A549 treated with RU486 at 1 μM for 4 hours (cell line): ENCODE data around the gene CPLANE2. TPM values are rescaled to one million over a fixed set of nuclear protein-coding genes. Genes with fewer than 3 reads are reported as not detected.

ENCODE experiments used
- total RNA-seq: library from RNA; stranded (reverse); fragments of 200-300 nt; extraction: Qiagen RNA extraction; gene quantifications from 5 replicates; pipeline ENCODE4 v1.2.3, GENCODE V29; 2022; ENCODE audit warnings: low read depth

Gene CPLANE2, protein sequence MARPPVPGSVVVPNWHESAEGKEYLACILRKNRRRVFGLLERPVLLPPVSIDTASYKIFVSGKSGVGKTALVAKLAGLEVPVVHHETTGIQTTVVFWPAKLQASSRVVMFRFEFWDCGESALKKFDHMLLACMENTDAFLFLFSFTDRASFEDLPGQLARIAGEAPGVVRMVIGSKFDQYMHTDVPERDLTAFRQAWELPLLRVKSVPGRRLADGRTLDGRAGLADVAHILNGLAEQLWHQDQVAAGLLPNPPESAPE
- 1.9 to 3.3 TPM (median 2.8 TPM) in 5 replicates for total RNA-seq

GRCh38 chr1:16236511-16237342 is at the start of gene CPLANE2:
TSS of gene CPLANE2 (minus strand) at chr1:16237183. CDS start at chr1:16236742, 441 bp downstream.

DNA sequence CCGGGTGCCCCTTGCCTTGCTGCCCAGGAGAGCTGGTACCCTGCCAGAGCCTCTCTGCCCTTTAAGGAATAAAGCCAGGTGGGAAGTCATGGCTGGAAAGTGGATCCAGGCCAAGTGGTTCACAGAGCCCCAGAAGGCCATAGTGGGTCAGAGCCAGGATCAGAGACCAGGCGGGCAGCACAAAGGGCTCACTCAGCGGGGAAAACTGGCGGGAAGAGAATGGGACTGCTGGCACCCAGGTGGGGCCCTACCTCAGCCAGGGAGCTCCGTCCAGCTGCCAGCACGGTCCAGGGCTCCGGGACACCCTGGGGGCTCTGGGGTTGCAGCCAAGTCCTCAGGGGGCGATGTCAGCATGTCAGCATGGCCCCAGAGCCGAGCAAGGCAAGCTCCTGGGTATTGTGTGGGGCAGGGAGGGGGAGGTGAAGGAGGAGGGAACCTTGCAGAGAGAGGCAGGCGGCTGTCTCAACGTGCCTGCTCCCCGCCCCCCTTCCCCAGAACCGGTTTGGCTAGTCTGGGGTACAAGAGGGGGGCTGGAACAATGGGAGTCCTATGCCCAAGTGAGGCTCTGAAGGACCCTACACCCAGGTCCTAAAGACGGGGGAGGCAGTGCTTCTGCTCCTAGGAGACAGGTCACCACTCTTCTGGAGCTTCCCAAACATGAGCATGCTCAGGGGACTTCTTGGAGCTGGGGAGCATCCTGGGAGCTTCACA is 24.6 kb downstream of the CPLANE2 start, which contains the start of gene ARHGEF19:
TSS of gene ARHGEF19 (minus strand) at position 402 of the 711 bp plus-strand sequence. CDS start 3,598 bp downstream, outside the sequence.

Other genes starting within 250 kb of the CPLANE2 start
- not detected in 5 replicates for gene SRARP, start 232.9 kb downstream of the CPLANE2 start, total RNA-seq
- gene HSPB7, start 219.1 kb downstream of the CPLANE2 start, total RNA-seq: not detected in 5 replicates
- gene CLCNKA, start 215.1 kb downstream of the CPLANE2 start, total RNA-seq: 0.05 to 0.19 TPM in 2 of 5 replicates, not detected in the others
- gene CLCNKB, start 193.4 kb downstream of the CPLANE2 start, total RNA-seq: 0.07 to 0.08 TPM in 2 of 5 replicates, not detected in the others
- gene FAM131C, start 163.5 kb downstream of the CPLANE2 start, total RNA-seq: 10.8 to 19.2 TPM (median 15.8 TPM) in 5 replicates
- gene EPHA2, start 81.1 kb downstream of the CPLANE2 start, total RNA-seq: 95.0 to 145 TPM (median 135 TPM) in 5 replicates
- 4.8 to 7.2 TPM (median 6.6 TPM) in 5 replicates for gene ARHGEF19, start 24.5 kb downstream of the CPLANE2 start, total RNA-seq
- gene FBXO42, start 115.3 kb upstream of the CPLANE2 start, total RNA-seq: 8.8 to 10.9 TPM (median 8.8 TPM) in 5 replicates
- gene SZRD1, start 130.1 kb upstream of the CPLANE2 start, total RNA-seq: 71.9 to 95.4 TPM (median 92.9 TPM) in 5 replicates
- gene SPATA21, start 200.2 kb upstream of the CPLANE2 start, total RNA-seq: 0.09 TPM in 1 of 5 replicates, not detected in the others
- gene NECAP2, start 203.5 kb upstream of the CPLANE2 start, total RNA-seq: 38.4 to 42.1 TPM (median 39.5 TPM) in 5 replicates